Middle frontal gyrus (tissue), 1 donor: Measurements from ENCODE around the gene FGFBP1.

Experiments
- DNase-seq: peaks from one replicate; pipeline ENCODE4 v3.0.0-alpha.2; 2015; ENCODE audit warnings: low spot score; ENCODE audit errors: extremely low spot score

Gene FGFBP1

GRCh38 chr4:15912961-15913630 lies 25.4 kb downstream of the FGFBP1 start:
- no peak for DNase-seq

GRCh38 chr4:15912236-15912635 lies 26.3 kb downstream of the FGFBP1 start:
- no peak for DNase-seq

GRCh38 chr4:15910155-15910940 lies 28.2 kb downstream of the FGFBP1 start:
- DNase-seq = no peak

GRCh38 chr4:15907430-15907829 lies 31.1 kb downstream of the FGFBP1 start:
- DNase-seq = no peak

GRCh38 chr4:15906020-15906443 lies 32.5 kb downstream of the FGFBP1 start:
- DNase-seq = no peak

- no peak for DNase-seq
Measured at GRCh38 chr4:15902746-15903145, 35.8 kb downstream of the FGFBP1 start.

GRCh38 chr4:15901998-15902397 lies 36.5 kb downstream of the FGFBP1 start:
- no peak for DNase-seq

- no peak for DNase-seq
Measured at GRCh38 chr4:15901007-15901406, 37.5 kb downstream of the FGFBP1 start.

- DNase-seq = no peak
Measured at GRCh38 chr4:15899511-15899910, 39.0 kb downstream of the FGFBP1 start.

GRCh38 chr4:15898902-15899301 lies 39.6 kb downstream of the FGFBP1 start:
- DNase-seq = no peak

GRCh38 chr4:15897577-15897976 lies 41.0 kb downstream of the FGFBP1 start:
- DNase-seq = no peak

- no peak for DNase-seq
Measured at GRCh38 chr4:15894921-15895916, 43.3 kb downstream of the FGFBP1 start.

GRCh38 chr4:15894393-15894792 lies 44.1 kb downstream of the FGFBP1 start:
- no peak for DNase-seq

- DNase-seq = no peak
Measured at GRCh38 chr4:15893962-15894361, 44.6 kb downstream of the FGFBP1 start.

- no peak for DNase-seq
Measured at GRCh38 chr4:15891312-15891711, 47.2 kb downstream of the FGFBP1 start.

- no peak for DNase-seq
Measured at GRCh38 chr4:15890246-15890829, 48.2 kb downstream of the FGFBP1 start.

GRCh38 chr4:15888515-15888914 lies 50.0 kb downstream of the FGFBP1 start:
- DNase-seq = no peak
